ENCODE measurements around the gene C1GALT1C1. TPM values are rescaled to one million over a fixed set of nuclear protein-coding genes. Genes with fewer than 3 reads are reported as not detected.
A peak's percentile ranks its signal among the peaks of the same experiment; 100 is the strongest.
"Not testable (repeated sequence)": the region's sequence is repeated elsewhere in the genome, so short reads cannot be mapped to it uniquely, and the experiment has no call there.

Gene C1GALT1C1
- polyA plus RNA-seq (2012; ENCODE audit: insufficient read depth, insufficient read length): 12.3 TPM

DNA sequence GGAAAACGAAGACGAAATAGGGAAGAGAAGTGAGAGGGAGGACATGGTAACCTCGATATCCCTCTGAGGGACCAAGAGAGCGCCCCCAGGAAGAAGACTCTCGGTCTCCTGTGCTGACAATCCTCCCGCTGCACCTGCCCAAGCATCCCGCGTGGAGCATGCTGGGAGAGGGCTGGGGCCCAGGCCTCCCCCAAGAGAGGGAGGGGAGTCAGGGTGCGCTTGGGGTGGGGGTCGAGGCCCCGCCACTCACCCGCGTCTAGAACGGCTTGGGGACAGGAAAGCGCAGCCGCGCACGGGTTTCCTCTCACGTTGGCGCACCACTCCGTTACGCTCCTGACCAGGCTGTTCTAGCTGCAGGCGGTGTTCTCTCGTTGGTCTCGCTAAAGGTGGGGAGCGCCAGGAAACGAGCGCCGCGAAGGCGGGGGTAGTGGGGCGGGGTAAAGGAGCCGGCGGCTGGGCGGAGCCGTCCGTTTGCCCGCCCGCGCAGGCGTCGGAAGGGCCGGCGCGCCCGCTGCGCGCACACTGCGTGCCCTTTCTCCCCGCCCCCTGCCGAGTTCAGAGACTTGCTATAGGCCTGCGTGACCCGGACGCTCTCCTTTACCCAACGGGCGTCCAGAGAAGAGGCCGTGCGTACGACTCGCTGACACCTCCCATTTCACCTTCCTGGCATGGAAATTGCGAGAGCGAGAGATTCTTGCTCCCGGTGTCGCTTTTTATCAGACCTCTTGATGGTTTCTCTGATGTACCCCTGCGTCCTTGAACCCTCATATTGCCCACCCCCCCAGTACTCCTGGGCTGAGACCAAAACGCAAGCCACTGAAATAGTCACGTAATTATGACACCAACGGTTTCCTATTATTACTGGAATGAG lies at the start of gene C1GALT1C1:
Gene C1GALT1C1 (minus strand): TSS at position 388 of the 871 bp plus-strand sequence. CDS start 2,888 bp downstream, outside the sequence.
- H3K4me3 ChIP-seq (ENCODE audit: low read length): peak within 1 kb of the TSS; percentile 73
- peak; percentile 90 for DNase-seq (ENCODE audit: low read depth, low spot score)

DNA sequence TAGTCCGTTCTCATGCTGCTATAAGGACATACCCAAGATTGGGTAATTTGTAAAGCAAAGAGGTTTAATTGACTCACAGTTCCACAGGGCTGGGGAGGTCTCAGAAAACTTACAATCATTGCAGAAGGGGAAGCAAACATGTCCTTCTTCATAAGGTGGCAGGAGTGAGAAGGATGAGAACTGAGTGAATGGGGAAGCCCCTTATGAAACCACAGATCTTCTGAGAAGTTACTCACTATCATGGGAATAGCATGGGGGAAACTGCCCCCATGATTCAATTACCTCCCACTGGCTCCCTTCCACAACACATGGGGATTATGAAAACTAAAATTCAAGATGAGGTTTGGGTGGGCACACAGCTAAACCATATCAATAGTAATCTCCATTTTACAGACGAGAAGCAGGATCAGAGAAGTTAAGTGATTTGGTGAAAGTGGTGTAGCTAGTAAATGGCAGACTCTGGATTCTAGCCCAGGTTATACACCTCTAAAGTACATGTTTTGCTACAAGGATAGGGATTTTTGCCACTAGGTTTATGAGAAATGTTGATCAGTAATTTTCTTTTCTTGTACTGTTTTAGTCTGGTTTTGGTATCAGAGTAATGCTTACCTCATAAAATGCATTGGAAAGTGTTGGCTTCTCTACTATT lies 47.3 kb upstream of the C1GALT1C1 start:
- DNase-seq (ENCODE audit: low read depth, low spot score): no peak
- H3K4me3 ChIP-seq (ENCODE audit: low read length): no peak overlapping the region

DNA sequence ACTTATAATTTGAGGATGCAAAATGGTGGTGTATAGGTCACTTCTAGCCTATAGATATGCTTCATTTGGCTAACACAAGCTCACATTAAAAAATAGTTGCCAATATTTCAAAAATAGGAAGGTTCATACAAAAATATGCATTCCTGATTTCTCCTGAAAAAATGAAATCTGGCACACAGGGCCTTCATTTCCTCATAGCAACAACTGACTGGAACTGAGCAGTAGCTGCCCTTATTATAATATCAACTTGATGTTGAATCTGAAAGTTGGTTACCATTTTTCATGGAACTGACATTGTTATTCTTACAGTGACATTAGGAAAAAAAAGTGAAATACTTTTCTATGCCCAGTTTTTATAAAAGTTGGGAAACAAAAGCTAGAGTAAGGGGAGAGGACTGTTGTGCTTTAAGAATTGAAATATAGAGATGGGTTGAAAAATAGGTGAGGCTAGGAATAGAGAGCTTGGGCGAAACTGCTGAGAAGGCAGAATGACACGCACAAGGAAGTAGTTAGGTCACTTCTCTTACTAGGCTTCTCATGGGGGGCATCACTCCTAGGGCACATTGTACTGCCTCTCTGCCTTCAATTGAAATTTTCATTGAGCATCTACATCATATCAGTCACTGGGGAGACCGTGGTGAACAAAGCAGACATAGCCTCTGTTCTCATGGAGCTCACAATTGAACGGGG lies 43.1 kb upstream of the C1GALT1C1 start:
- DNase-seq (ENCODE audit: low read depth, low spot score): no peak
- H3K4me3 ChIP-seq (ENCODE audit: low read length): no peak overlapping the region

DNA sequence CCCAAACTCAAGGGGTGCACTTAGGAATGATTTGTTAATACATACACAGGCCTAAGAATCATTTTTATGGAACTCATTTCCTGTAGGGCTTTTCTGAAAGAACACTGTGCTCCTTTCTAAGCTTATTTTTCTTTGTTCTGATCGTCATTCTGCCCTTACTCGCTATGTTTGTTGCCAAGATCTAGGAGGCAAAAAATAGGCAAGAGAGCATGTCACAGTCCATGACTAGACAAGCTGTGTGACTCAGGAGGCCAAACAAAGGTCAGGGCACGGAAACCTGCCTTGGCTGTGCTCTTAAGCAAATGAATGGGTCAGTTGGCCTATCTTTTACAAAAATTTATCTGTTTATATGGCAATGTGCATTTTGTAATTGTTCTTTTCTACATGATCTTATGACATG lies 42.5 kb upstream of the C1GALT1C1 start:
- no peak overlapping the region for H3K4me3 ChIP-seq (ENCODE audit: low read length)
- DNase-seq (ENCODE audit: low read depth, low spot score): no peak

DNA sequence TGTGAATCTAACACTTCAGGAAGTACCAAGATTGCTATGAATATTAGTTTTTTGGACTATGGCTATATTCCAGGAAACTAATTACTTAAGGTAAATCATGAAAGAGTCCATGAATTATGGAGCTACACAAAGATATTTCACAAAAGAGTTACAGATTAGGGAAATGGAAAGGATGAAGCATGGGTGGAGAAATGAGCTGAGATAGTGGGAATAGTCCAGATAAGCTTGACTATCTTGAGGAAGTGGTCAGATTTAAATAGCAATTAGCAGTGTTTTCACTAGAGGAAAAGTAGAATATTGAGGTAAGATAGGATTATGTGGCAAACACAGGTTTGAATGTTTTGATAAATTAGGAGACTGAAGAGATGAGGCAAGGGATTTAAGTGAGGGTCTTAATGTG lies 42.1 kb upstream of the C1GALT1C1 start:
- no peak for DNase-seq (ENCODE audit: low read depth, low spot score)
- no peak overlapping the region for H3K4me3 ChIP-seq (ENCODE audit: low read length)

DNA sequence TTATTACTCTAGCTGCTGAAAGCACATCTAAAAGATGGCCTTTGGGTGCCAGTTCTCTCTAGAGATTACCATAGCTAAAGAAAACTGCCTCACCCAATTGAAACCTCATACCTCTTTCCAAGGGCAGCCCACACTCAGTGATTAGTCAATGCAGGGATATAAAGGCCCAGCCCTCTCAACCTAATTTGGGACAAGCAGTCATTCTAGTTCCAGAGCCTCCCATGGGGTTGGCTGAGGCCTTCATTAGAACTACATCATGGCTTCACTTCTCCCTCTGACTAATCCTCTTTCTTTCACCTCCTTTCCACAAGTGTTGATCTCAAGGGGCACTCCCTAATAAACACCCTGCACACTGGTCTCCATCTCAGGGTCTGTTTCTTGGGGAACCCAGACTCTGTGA lies 38.5 kb upstream of the C1GALT1C1 start:
- no peak for DNase-seq (ENCODE audit: low read depth, low spot score)
- no peak overlapping the region for H3K4me3 ChIP-seq (ENCODE audit: low read length)

DNA sequence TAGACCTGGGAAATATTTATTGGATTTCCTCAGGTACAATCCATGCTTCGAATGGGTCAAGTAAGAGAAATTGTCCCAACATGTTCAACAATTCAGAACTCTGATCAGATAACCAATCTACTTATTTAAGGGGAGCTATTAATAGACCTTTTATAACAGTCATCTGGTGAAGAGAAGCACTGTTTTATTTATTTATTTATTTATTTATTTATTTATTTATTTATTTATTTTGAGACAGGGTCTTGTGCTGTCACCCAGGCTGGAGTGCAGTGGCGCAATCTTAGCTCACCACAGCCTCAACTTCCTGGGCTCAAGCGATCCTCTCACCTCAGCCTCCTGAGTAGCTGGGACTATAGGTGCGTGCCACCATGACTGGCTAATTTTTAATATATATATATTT lies 34.7 kb upstream of the C1GALT1C1 start:
- not testable (repeated sequence) for DNase-seq (ENCODE audit: low read depth, low spot score); H3K4me3 ChIP-seq (ENCODE audit: low read length)

DNA sequence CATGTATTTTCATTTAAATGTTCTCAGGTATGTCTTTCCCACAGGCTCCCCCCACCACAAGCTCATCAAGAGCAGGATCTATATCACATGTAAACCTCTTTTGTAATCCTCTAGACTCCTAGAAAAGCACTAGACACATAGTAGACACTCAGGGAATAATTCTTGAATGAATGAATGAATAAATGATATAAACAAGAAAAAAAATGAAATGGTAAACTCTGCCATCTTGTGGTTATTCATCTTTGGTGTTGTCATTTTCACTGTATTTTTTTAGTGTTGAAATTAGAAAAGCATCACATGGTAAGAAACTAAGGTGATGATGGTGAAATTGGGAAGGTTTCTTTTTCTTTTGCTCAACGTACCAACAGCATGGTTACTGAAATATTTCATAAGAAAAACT lies 34.2 kb upstream of the C1GALT1C1 start:
- DNase-seq (ENCODE audit: low read depth, low spot score): no peak

DNA sequence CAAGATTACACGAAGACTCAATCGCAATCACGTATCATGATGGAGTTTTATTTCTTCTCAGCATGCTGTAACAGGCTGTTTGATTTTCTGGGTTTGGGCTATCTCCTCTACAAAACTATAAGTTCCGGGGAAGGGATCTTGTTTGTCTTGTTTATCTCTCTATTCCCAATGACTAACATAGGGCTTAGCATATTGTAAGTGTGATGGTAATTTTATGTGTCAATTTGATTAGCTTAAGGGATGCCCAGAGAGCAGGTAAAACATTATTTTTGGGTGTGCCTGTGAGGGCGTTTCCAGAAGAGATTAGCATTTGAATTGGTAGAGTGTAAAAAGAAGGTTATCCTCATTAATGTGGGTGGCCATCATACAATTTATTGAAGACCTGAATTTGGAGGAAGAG lies 32.8 kb upstream of the C1GALT1C1 start:
- H3K4me3 ChIP-seq (ENCODE audit: low read length): no peak overlapping the region

More for the DNA sequence above, 34.2 kb upstream of the C1GALT1C1 start:
- no peak overlapping the region for H3K4me3 ChIP-seq (ENCODE audit: low read length)

DNA sequence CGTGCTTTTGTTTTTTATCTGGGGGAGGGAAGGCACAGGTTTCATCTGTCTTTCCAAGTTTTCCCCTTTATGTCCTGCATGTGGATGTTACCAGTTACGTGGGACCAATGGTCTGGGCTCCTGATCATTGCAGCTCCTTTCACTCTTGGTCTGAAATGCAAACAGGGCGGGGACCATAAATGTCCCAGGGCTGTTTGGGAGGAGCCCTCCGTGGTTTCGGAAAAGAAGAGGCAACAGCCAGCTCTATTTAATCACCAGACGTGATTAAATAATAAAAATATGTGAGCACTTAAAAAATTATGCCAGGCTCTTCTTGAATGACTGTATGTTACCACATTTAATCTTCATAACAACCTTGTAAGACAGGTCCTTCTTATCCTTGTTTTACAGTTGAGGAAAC lies 30.8 kb upstream of the C1GALT1C1 start:
- no peak for DNase-seq (ENCODE audit: low read depth, low spot score)
- no peak overlapping the region for H3K4me3 ChIP-seq (ENCODE audit: low read length)

More for the DNA sequence above, 32.8 kb upstream of the C1GALT1C1 start:
- DNase-seq (ENCODE audit: low read depth, low spot score): no peak

DNA sequence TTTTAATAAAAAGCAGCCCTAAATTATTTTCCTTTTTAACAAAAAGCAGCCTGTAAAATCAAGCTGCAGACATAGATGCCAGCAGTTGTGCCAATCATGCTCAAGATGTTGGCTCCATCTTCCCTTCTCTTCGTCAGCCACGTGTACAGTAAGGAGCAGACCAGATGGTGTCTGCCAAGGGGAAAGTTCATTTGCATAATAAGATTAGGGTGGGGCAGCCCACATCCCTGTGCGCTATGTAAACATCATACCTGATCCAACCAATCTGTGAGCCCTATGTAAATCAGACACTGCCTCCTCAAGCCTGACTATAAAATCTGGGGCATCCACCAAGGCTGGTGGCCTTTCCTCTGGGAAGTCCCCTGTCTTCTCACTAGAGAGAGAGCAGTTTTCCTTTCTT lies 23.1 kb upstream of the C1GALT1C1 start:
- no peak for DNase-seq (ENCODE audit: low read depth, low spot score)
- H3K4me3 ChIP-seq (ENCODE audit: low read length): no peak overlapping the region

DNA sequence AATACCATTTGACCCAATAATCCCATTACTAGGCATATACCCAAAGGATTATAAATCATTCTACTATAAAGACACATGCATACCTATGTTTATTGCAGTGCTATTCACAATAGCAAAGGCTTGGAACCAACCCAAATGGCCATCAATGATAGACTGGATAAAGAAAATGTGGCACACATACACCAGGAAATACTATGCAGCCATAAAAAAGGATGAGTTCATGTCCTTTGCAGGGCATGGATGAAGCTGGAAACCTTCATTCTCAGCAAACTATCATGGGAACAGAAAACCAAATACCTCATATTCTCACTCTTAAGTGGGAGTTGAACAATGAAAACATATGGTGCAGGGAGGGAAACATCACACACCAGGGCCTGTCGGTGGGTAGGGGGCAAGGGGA lies 22.4 kb upstream of the C1GALT1C1 start:
- not testable (repeated sequence) for DNase-seq (ENCODE audit: low read depth, low spot score); H3K4me3 ChIP-seq (ENCODE audit: low read length)

DNA sequence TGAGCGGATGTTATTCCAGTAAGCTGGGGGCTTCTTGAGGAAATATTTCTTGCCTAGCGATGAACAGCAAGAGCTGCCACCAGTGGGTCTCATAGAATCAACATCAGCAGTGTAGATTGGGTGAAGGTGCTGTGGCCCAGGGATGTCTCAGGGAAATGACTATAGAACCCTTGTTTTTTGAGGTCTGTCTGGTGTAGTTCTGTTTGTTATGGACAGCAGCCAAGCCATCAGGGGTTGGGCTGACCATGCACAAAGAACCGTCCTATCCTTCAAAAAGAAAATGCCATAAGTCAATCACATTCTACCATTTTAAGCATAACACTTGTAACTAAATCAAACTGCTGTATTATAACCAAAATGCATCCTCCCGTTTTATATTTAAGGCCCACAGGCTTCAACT lies 17.3 kb upstream of the C1GALT1C1 start:
- DNase-seq (ENCODE audit: low read depth, low spot score): no peak
- no peak overlapping the region for H3K4me3 ChIP-seq (ENCODE audit: low read length)

DNA sequence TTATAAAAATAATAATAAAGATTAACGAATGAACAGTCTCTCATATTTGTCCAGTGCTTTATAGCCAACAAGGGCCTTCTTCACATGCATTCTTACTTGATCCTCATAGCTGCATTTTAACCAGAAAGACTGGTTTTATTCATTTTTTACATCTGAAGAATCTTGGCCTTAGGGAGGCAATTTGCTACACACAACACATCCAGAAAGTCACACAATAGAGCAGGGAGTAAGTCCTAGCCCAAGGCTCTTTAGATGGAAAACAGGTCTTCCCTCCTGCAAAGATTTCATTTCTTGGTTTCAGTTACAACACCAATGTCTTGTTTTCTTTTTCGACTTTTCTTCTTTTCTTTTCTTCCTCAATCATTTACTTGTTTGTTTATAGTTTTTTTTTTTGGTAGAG lies 13.0 kb upstream of the C1GALT1C1 start:
- H3K4me3 ChIP-seq (ENCODE audit: low read length): no peak overlapping the region
- no peak for DNase-seq (ENCODE audit: low read depth, low spot score)

DNA sequence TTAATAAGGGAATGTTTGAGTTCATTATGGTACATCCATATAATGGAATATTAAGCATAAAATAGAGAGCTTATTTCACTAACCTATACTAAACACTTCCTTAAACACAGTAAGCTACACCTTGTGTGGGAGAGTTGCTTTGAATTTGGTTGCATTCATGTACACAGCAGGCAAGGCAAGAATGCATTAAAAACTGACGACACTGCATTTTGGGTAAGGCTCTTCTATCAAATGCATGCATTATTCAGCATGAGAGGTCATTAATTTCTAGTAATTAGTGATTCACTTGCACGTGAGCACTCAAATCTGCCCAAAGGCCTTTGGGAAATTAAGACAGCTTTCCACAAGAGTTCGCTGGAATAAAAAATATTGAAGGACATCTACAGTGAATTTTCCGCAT lies 8.8 kb upstream of the C1GALT1C1 start:
- no peak for DNase-seq (ENCODE audit: low read depth, low spot score)
- H3K4me3 ChIP-seq (ENCODE audit: low read length): no peak overlapping the region

DNA sequence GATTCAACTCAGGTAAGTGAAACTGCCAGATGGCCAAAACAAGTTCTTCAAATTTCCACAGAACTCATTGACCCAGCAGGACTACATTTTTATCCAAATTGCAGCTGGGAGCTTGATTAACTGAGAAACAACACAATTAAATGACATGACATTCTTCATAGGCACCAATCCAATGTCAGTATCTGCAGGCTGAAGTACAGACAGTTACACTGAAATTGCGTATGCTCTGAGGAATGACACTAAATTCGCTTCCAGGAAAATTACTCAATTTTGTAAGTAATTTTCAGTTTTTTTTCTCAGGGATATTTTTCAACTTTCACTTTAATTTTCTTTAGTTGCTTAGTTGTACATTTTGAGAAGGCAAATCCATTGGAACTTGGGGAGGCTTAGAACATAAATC lies 4.5 kb downstream of the C1GALT1C1 start:
- no peak for DNase-seq (ENCODE audit: low read depth, low spot score)

DNA sequence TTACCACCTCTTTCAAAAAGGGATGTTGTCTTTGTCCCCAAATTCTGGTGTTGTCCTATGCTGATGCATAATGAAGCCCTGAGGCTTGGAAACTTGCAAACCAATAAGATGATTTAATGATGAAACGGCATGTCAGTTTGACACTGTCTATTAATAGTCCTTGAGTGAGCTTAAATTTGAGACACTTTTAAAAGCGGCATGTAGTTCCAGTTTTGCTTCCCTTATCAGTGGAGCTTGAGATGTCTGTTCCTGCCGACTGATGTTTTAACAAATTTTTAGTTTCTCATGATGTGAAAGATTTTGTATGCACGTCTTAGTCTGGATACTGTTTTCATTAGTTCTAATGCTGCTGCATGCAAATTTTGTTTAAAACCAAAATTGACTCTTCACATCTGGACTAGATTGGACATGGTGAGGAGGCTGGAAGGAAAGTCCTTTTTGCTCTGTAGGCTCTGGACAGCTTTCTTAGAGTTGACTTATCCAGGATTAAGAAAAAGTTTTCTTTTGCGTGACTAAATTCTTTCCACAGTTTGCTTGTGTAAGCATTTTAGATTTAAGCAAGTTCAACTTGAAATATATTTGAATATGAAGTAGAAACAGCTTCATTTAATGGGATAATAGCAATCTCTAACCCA lies 11.7 kb downstream of the C1GALT1C1 start:
- no peak overlapping the region for H3K4me3 ChIP-seq (ENCODE audit: low read length)
- no peak for DNase-seq (ENCODE audit: low read depth, low spot score)

More for the DNA sequence above, 4.5 kb downstream of the C1GALT1C1 start:
- no peak overlapping the region for H3K4me3 ChIP-seq (ENCODE audit: low read length)

DNA sequence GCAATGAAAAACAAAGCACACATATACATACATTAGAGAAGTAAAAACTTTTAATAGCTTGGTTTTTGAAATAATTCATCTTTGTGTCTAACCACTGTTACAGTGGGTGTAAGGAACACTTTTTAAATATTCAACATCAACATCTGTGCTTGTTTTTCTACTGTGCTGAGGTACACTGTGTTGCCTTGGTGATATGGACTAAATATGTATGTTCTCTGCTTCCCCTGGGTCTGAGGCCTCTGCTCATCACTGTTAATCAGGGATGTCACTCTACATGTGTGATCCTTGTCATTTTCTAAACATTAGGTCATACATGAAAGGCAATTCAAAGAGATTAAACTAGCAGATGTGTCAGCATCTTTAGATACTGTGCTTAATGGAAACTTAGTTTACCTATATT lies 15.0 kb downstream of the C1GALT1C1 start:
- DNase-seq (ENCODE audit: low read depth, low spot score): no peak
- H3K4me3 ChIP-seq (ENCODE audit: low read length): no peak overlapping the region

DNA sequence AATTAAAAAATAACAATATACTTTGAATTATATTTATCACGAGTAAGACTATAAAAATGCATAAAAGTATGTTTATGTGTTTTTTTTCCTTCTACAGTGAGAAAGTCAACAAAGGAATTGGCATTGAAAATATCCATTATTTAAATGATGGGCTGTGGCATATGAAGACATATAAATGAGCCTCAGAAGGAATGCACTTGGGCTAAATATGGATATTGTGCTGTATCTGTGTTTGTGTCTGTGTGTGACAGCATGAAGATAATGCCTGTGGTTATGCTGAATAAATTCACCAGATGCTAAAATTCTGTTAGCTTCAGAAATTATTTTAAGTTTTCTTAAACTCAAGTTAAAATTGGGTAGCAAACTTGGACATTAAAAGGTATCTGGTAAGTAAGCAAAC lies 17.8 kb downstream of the C1GALT1C1 start:
- DNase-seq (ENCODE audit: low read depth, low spot score): no peak
- no peak overlapping the region for H3K4me3 ChIP-seq (ENCODE audit: low read length)
